GM18951 (cell line): ENCODE data around the gene OR5K4.

Source experiments
- POLR2A ChIP-seq: IDR thresholded peaks from 4 replicates; pipeline ENCODE4 v1.6.1; 2011; ENCODE audit warnings: mild to moderate bottlenecking; ENCODE audit not compliant: insufficient read length, insufficient read depth; ENCODE audit errors: extremely low read depth
- in situ Hi-C: fragments of 300-500 bp; cut with MboI; formaldehyde crosslinking; loops from one replicate; pipeline ENCODE4 v1.12.0; 2022; ENCODE audit warnings: low sequenced_read_pairs, mixed read lengths, inconsistent platforms; ENCODE audit not compliant: unreplicated experiment

OR5K4 gene

GRCh38 chr3:98343647-98344507 lies 9.8 kb upstream of the OR5K4 start:
- TF ChIP-seq POLR2A, result no peak
- in situ Hi-C loops, result loop anchor here (25.0 kb wide), 1 partner anchor 557 kb away; no protein-coding TSS in a partner anchor

DNA sequence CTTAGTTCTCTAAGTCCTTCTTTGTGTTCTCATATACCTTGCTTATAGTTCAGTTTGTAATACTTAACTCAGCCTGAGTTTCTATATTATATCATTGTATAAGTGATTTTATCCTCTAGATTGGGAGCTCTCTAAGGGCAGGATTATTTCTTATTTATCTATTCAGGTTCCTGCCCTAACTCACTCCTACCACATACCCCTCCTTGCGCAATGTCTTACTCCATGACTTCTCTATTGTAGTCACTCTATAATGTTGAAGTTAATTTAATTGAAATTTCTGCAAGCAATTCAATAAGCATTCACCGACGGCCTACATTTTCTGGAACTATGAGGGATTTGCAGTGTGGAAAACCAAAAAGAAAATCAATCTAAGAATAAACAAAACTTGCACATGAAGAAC lies 3.6 kb upstream of the OR5K4 start:
- in situ Hi-C loops, result no loop called here
- TF ChIP-seq POLR2A, result no peak

GRCh38 chr3:98359250-98359649 lies 5.6 kb downstream of the OR5K4 start:
- in situ Hi-C loops, result no loop called here
- TF ChIP-seq POLR2A, result no peak

DNA sequence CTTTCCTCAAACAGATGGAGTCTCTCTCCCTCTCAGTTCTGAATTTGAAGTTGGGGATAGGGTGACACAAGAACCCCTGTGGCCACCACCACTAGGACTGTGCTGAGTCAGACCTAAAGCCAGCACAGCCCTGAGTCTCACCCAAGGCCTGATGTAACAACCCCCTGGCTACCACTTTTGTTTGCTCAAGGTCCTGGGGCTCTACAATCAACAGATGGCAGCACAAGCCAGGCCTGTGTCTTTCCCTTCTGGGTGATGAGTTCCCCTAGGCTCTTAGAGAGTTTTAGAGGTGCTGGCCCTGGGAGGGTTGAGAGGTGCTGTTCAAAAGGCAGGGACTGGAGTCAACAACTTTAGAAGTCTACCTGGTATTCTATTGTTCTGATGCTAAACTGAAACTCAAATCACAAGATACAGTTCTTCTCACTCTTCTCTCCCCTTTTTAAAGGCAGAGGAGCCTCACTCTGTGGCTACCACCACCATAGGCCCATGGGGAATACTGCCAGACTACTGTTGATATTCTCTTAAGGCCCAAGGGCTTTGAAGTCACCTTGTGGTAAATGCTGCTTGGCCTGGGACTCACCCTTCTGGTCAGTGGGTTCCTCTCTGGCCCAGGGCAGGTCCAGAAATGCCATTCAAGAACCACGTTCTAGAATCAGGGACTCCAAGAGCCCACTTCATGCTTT lies 6.5 kb downstream of the OR5K4 start:
- in situ Hi-C loops, result no loop called here
- no peak for TF ChIP-seq POLR2A

GRCh38 chr3:98360681-98361080 lies 7.0 kb downstream of the OR5K4 start:
- in situ Hi-C loops, result no loop called here
- no peak for TF ChIP-seq POLR2A

- no peak for TF ChIP-seq POLR2A
- in situ Hi-C loops, result no loop called here
Measured at GRCh38 chr3:98361289-98361688, 7.6 kb downstream of the OR5K4 start.

DNA sequence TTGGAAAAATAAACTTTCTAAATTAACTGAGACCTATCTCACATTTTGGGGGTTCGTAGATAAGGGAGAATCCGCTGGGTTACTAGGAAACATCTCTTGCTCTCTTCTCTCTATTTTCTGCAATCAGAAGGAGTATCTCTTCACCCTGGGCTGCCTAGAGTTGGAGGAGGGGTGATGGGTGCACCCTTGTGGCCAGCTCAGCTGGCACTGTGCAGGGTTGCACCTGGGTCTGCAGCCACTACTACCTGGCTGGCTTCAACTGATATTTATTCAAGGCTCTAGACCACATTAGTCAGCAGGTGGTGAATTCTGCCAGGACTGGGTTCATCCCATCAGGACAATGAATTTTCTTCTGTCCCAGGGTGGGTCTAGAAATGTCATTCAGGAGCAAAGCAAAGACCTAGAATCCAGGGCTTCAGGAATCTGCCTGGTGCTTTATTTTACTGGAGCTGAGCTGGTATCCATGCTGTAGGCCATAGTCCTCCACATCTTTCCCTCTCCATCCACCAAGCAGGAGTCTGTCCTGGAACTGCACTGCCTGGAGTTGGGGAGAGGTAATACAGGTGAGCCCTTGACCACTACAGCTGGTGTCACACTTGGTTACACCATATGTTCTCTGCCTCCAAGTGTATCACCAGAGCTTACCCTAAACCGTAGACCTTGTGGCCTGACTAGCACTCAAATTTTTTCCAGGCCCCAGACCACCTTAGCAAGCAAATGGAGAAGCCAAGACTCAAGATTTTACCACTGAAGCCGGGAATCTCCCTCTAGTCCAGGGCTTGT lies 14.0 kb downstream of the OR5K4 start:
- in situ Hi-C loops, result no loop called here
- TF ChIP-seq POLR2A, result no peak

- no peak for TF ChIP-seq POLR2A
- in situ Hi-C loops, result no loop called here
Measured at GRCh38 chr3:98371186-98371585, 17.5 kb downstream of the OR5K4 start.

- in situ Hi-C loops, result no loop called here
- TF ChIP-seq POLR2A, result no peak
Measured at GRCh38 chr3:98371853-98372252, 18.2 kb downstream of the OR5K4 start.

DNA sequence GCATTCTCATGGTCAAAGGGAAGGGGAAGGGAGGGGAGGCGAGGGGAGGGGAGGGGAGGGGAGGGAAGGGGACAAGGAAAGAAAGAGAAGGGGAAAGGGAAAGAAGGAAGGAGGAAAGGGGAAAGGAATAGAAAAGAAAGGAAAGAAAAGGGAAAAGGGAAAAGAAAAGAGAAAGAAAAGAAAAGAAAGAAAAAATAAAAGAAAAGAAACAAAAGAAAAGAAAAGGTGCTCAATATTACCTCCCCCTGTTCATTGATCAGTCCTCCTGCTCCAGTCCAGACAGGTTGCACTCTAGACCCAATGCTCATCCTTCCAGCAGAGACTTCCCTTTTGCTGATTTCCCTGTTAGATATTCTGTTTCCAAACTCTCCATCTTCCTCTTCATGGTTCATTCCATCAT lies 18.8 kb downstream of the OR5K4 start:
- in situ Hi-C loops, result no loop called here
- TF ChIP-seq POLR2A, result no peak

GRCh38 chr3:98376631-98377030 lies 23.0 kb downstream of the OR5K4 start:
- TF ChIP-seq POLR2A, result no peak
- in situ Hi-C loops, result no loop called here

- no peak for TF ChIP-seq POLR2A
- in situ Hi-C loops, result no loop called here
Measured at GRCh38 chr3:98388147-98388546, 34.5 kb downstream of the OR5K4 start.

GRCh38 chr3:98390366-98390765 lies 36.7 kb downstream of the OR5K4 start, which contains the start of gene OR5K3:
Gene OR5K3, plus strand, starts transcription at chr3:98390666. Its CDS starts 0 bp downstream, at chr3:98390666.
- in situ Hi-C loops, result no loop called here
- no peak for TF ChIP-seq POLR2A
